Gastrocnemius medialis (tissue), 4 donors: ENCODE measurements around the gene GPR139.

Source experiments
- CTCF ChIP-seq, 5 experiments: fragments of 450-650 bp in 3 of 5; fragments of 200-600 bp in 2 of 5; sonication (generic) in 2 of 5; IDR thresholded peaks in 4 of 5; conservative IDR thresholded peaks in 1 of 5; 1 replicate in 4 of 5; 2 replicates in 1 of 5; pipeline ENCODE4 v1.5.1; 2016 to 2019; ENCODE audit warnings: antibody characterized with exemption in 5 of 5, mild to moderate bottlenecking in 3 of 5, moderate library complexity in 3 of 5
- POLR2A ChIP-seq, 2 donors: fragments of 450-650 bp; IDR thresholded peaks; one replicate each; pipeline ENCODE4 v1.6.1; 2017; ENCODE audit warnings: antibody characterized with exemption in 2 of 2, mild to moderate bottlenecking in 2 of 2, moderate library complexity in 2 of 2

GRCh38 chr16:20107083-20107482 lies 33.4 kb upstream of the GPR139 start:
- TF ChIP-seq CTCF (IDR thresholded peaks at IDR 0.05 in 4 of 5, conservative IDR thresholded peaks at IDR 0.05 in 1 of 5) (no peak), POLR2A (IDR thresholded peaks at IDR 0.05) (no peak)
